ENCODE results near the gene ETNPPL. TPM values are rescaled to one million over a fixed set of nuclear protein-coding genes. Genes with fewer than 3 reads are reported as not detected.

ETNPPL gene
- polyA plus RNA-seq, 1 experiment, result not detected

DNA sequence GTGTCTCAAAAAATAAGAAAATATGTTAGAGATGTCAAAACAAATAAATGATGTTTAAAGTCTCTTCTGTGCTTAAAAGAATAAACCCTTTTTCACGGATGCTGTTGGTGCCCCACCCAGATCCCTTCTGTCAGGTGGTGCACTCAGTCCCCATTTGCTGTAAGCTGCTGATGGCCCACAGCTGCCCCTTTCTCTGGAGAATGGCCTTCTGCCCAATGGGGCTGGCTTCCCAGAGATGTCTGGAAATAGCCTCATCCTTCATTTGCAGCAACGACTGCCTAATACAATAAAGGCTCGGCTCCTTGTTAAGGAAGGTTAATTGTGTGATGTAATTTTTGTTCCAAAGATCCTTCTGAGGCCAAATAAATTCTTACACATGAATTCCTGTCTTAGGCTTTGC, 31.8 kb downstream of the ETNPPL start:
- CTCF ChIA-PET, result interaction anchor here (0.5 kb wide), 1 partner anchor 13 kb away, joined by 3 read pairs; no protein-coding TSS in a partner anchor
- TF ChIP-seq, protein P1, sequence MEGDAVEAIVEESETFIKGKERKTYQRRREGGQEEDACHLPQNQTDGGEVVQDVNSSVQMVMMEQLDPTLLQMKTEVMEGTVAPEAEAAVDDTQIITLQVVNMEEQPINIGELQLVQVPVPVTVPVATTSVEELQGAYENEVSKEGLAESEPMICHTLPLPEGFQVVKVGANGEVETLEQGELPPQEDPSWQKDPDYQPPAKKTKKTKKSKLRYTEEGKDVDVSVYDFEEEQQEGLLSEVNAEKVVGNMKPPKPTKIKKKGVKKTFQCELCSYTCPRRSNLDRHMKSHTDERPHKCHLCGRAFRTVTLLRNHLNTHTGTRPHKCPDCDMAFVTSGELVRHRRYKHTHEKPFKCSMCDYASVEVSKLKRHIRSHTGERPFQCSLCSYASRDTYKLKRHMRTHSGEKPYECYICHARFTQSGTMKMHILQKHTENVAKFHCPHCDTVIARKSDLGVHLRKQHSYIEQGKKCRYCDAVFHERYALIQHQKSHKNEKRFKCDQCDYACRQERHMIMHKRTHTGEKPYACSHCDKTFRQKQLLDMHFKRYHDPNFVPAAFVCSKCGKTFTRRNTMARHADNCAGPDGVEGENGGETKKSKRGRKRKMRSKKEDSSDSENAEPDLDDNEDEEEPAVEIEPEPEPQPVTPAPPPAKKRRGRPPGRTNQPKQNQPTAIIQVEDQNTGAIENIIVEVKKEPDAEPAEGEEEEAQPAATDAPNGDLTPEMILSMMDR (IDR thresholded peaks at IDR 0.05; ENCODE audit: insufficient read depth, low read depth, low read length), result no peak
- H3K4me3 ChIP-seq (ENCODE audit: low read depth, low read length), result no peak overlapping the region
- POLR2A ChIA-PET, result no interaction called here
- DNase-seq (ENCODE audit: low read depth), result no peak
- no peaks in the 10 kb centered on the region for H3K27me3 ChIP-seq (ENCODE audit: control insufficient read depth, insufficient read depth, low read length)
- no peaks in the 10 kb centered on the region for H3K36me3 ChIP-seq (ENCODE audit: control insufficient read depth, insufficient read depth, low read length)

DNA sequence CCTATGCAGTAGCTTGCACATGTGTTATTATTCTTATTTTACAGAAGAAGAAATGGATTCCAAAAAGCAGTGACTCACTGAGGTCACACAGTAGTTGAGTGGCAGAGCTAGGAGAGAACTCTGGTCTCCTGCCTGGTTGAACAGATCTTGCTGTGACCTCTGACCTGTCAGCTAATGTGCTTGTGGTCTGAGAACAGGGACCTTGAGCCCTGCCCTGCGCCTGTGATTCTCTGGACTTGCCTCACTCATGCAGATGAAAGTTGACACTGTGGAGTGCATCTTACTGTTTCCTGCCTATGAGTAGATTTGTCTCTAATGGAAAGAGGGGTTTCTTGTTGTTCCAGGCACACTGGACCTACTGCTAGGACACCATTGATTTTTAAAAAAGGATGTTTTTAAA, 32.3 kb downstream of the ETNPPL start:
- Histone ChIP-seq H3K27me3 (ENCODE audit: control insufficient read depth, insufficient read depth, low read length) (no peaks in the 10 kb centered on the region), H3K36me3 (ENCODE audit: control insufficient read depth, insufficient read depth, low read length) (no peaks in the 10 kb centered on the region), H3K4me3 (ENCODE audit: low read depth, low read length) (no peak overlapping the region)
- no peak for DNase-seq (ENCODE audit: low read depth)
- ChIA-PET POLR2A (no interaction called here), CTCF (interaction anchor here (0.5 kb wide), 1 partner anchor 14 kb away, joined by 3 read pairs; no protein-coding TSS in a partner anchor)
- TF ChIP-seq, protein P1 (IDR thresholded peaks at IDR 0.05; ENCODE audit: insufficient read depth, low read depth, low read length), result no peak

- Histone ChIP-seq H3K4me3 (ENCODE audit: low read depth, low read length) (no peak overlapping the region), H3K27me3 (ENCODE audit: control insufficient read depth, insufficient read depth, low read length) (no peaks in the 10 kb centered on the region), H3K36me3 (ENCODE audit: control insufficient read depth, insufficient read depth, low read length) (no peaks in the 10 kb centered on the region)
- ChIA-PET CTCF (interaction anchor here (0.7 kb wide), 1 partner anchor 10 kb away, joined by 3 read pairs; no protein-coding TSS in a partner anchor), POLR2A (no interaction called here)
- DNase-seq (ENCODE audit: low read depth), result no peak
- TF ChIP-seq, protein P1 (IDR thresholded peaks at IDR 0.05; ENCODE audit: insufficient read depth, low read depth, low read length), result no peak
Measured at GRCh38 chr4:108729731-108730130, 33.1 kb downstream of the ETNPPL start.

GRCh38 chr4:108725457-108725856, 37.4 kb downstream of the ETNPPL start:
- ChIA-PET CTCF (no interaction called here), POLR2A (no interaction called here)
- TF ChIP-seq, protein P1 (IDR thresholded peaks at IDR 0.05; ENCODE audit: insufficient read depth, low read depth, low read length), result no peak
- Histone ChIP-seq H3K4me3 (ENCODE audit: low read depth, low read length) (no peak overlapping the region), H3K27me3 (ENCODE audit: control insufficient read depth, insufficient read depth, low read length) (no peaks in the 10 kb centered on the region), H3K36me3 (ENCODE audit: control insufficient read depth, insufficient read depth, low read length) (no peaks in the 10 kb centered on the region)
- no peak for DNase-seq (ENCODE audit: low read depth)

DNA sequence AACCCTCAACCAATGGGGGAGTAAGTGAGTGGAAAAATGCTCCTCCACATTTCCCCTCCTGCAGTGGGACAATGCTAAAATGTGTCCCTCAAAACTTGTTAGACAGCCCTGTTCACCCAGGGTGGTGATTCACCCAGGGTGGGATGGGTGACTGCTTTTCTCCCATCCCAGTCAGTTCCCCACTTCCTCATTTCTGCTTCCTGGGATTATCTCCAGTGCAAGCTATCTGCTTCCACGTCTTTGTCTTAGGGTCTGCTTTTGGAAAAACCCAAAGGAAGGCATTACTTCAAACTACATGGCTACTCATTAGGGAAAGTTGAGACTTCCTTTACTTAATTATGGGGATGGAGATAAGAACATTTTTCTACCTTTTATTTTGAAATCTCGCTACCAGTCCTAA, 45.5 kb downstream of the ETNPPL start:
- no peak overlapping the region for H3K4me3 ChIP-seq (ENCODE audit: low read depth, low read length)
- CTCF ChIA-PET, result no interaction called here
- H3K36me3 ChIP-seq (ENCODE audit: control insufficient read depth, insufficient read depth, low read length), result no peaks in the 10 kb centered on the region
- POLR2A ChIA-PET, result no interaction called here
- TF ChIP-seq, protein P1 (IDR thresholded peaks at IDR 0.05; ENCODE audit: insufficient read depth, low read depth, low read length), result no peak
- no peaks in the 10 kb centered on the region; the same call in 1 of the 2 replicates for H3K27me3 ChIP-seq (ENCODE audit: control insufficient read depth, insufficient read depth, low read length)
- no peak for DNase-seq (ENCODE audit: low read depth)
